Neural cell (in vitro differentiated cells): ENCODE results near the gene NSL1.
A peak's percentile ranks its signal among the peaks of the same experiment; 100 is the strongest.

Source experiments
- CTCF ChIP-seq: fragments of 450-650 bp; IDR thresholded peaks from 2 replicates; pipeline ENCODE4 v1.5.1; 2014; ENCODE audit warnings: antibody characterized with exemption, mild to moderate bottlenecking, moderate library complexity; ENCODE audit not compliant: poor library complexity, severe bottlenecking
- EP300 ChIP-seq: fragments of 450-650 bp; conservative IDR thresholded peaks from 2 replicates; pipeline ENCODE4 v1.6.1; 2014; ENCODE audit warnings: antibody characterized with exemption, mild to moderate bottlenecking, moderate library complexity; ENCODE audit not compliant: poor library complexity, severe bottlenecking
- RAD21 ChIP-seq: fragments of 450-650 bp; conservative IDR thresholded peaks from 2 replicates; pipeline ENCODE4 v1.6.1; 2014; ENCODE audit warnings: antibody characterized with exemption, mild to moderate bottlenecking, moderate library complexity
- REST ChIP-seq: IDR thresholded peaks from 2 replicates; pipeline ENCODE4 v1.6.1; 2012; ENCODE audit warnings: borderline replicate concordance
- SMC3 ChIP-seq: fragments of 450-650 bp; conservative IDR thresholded peaks from 2 replicates; pipeline ENCODE4 v1.6.1; 2014; ENCODE audit warnings: antibody characterized with exemption, mild to moderate bottlenecking, moderate library complexity; ENCODE audit not compliant: poor library complexity
- TAF1 ChIP-seq: IDR thresholded peaks from 2 replicates; pipeline ENCODE4 v1.6.1; 2012; ENCODE audit warnings: low read depth

GRCh38 chr1:212699104-212699624 lies 92.4 kb downstream of the NSL1 start:
- TF ChIP-seq RAD21: peak; percentile 14
- TF ChIP-seq CTCF: peak; percentile 63
- TF ChIP-seq REST: no peak
- no peak for TF ChIP-seq SMC3
- no peak for TF ChIP-seq TAF1
- TF ChIP-seq EP300: no peak
